Measurements from ENCODE around the gene BTBD10.
A peak's percentile ranks its signal among the peaks of the same experiment; 100 is the strongest.

BTBD10 gene

DNA sequence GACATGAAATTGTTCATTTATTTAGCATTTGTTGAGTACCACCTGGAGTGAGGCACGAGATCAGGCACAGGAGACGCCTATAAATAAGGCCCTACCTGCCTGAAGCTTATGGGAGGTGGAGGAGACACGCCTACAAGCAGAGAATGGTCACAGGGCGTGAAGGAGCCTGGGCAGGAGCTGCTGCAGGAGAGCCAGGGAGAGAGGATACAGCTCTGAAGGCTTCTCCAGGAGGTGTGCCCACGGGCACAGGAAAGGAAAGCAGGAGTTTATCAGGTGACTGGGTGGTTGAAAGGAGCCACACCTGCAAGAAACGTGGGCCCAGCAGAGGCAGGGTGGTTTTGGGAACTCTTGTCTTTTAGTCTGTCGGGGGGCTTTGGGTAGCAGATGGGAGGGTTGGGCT is 115.1 kb downstream of the BTBD10 start:
- no peak overlapping the region for H3K9ac ChIP-seq (ENCODE audit: low read depth, low read length)
- H3K4me3 ChIP-seq (ENCODE audit: low read length): no peak overlapping the region
- no peaks in the 10 kb centered on the region for H3K9me3 ChIP-seq (replicated peaks; ENCODE audit: low read length)
- H3K4me2 ChIP-seq (ENCODE audit: low read length): no peak overlapping the region
- no peaks in the 10 kb centered on the region for H3K27me3 ChIP-seq (ENCODE audit: control insufficient read depth, insufficient read depth, low read length)
- no peaks in the 10 kb centered on the region for H3K4me1 ChIP-seq (ENCODE audit: control insufficient read depth, insufficient read depth, low read length)
- peaks cover 5% of the 10 kb centered on the region for H3K36me3 ChIP-seq (ENCODE audit: insufficient read depth, low read length)

DNA sequence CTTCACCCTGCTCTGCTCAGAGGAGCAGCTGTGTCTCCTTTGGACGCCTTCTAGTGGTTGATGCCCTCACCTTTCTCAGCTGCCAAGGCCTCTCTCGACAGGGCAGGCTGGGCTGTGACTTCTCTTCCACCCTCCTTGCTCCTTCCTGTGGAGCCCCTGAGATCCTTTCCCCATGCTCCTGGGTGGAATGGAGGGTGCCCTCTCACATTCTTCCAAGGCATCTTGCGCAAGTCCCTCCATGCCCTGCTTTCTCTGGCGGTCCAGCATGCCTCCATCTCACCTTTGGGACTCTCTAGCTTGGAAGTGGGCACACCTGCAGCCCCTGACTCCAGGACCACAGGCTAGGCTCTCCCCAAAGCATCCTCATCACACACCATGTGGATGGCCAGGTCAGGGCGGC is 116.6 kb downstream of the BTBD10 start:
- Histone ChIP-seq H3K27me3 (ENCODE audit: control insufficient read depth, insufficient read depth, low read length) (no peaks in the 10 kb centered on the region), H3K4me3 (ENCODE audit: low read length) (no peak overlapping the region), H3K9me3 (replicated peaks; ENCODE audit: low read length) (no peaks in the 10 kb centered on the region), H3K4me1 (ENCODE audit: control insufficient read depth, insufficient read depth, low read length) (no peaks in the 10 kb centered on the region), H3K36me3 (ENCODE audit: insufficient read depth, low read length) (peaks cover 5% of the 10 kb centered on the region), H3K4me2 (ENCODE audit: low read length) (no peak overlapping the region), H3K9ac (ENCODE audit: low read depth, low read length) (no peak overlapping the region)

DNA sequence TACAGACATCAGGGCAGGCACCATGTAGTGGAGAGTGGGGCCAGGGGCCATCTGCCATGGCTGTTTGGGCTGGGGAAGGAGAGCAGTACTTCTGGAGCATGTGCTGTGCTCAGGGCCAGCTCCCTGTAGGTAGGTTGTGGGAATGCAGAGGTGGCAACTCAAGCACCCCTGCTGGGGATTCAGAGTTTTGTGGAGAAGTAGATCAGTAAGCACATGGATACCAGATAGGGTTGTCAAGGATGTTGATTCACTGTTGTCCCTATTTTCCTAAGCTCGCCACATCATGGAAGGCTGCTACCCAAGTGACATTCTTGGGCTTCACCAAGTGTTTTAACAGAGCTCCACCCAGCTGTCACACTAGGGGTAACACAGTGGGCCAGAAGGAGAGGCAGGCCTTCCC is 118.2 kb downstream of the BTBD10 start:
- H3K9me3 ChIP-seq (replicated peaks; ENCODE audit: low read length): no peaks in the 10 kb centered on the region
- no peak overlapping the region for H3K4me3 ChIP-seq (ENCODE audit: low read length)
- no peaks in the 10 kb centered on the region for H3K36me3 ChIP-seq (ENCODE audit: insufficient read depth, low read length)
- H3K4me1 ChIP-seq (ENCODE audit: control insufficient read depth, insufficient read depth, low read length): peaks cover 2% of the 10 kb centered on the region
- H3K9ac ChIP-seq (ENCODE audit: low read depth, low read length): no peak overlapping the region
- H3K27me3 ChIP-seq (ENCODE audit: control insufficient read depth, insufficient read depth, low read length): no peaks in the 10 kb centered on the region
- H3K4me2 ChIP-seq (ENCODE audit: low read length): no peak overlapping the region

DNA sequence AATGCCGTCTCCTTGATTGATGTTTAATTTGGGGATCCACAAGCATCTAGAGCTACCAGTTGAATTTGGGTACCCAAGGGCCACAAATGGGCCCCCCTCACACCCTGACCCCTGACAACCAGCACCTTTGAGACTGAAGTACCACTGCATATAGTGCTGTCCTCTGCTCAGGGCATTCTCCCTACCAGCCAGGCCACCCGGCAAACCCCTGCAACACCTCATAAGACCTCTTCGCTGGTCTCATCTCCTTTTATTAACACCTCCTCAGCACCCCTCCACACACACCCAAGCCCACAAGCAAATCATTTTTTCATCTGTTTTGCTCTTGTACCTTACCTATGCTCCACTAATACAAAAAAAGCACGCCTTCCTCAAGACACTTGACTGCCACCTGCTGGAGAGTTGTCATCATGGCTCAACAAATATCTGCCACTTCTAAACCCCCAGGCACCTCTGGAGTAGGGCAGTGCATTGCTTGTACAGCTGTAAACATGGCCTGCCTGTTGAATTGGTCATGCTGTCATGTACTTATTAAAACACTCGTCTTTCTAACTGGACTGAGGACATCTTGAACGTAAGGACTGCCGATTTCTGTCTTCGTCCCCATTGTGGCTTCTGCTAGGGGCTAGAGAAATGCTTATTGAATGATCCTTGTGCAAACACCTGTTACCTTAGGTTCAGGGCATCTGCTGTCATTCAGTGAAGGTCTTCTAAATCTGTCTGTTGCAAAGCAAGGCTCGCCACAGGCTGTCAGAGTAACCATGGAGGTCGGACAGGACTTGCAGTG is 118.9 kb downstream of the BTBD10 start:
- Histone ChIP-seq H3K27me3 (ENCODE audit: control insufficient read depth, insufficient read depth, low read length) (no peaks in the 10 kb centered on the region), H3K36me3 (ENCODE audit: insufficient read depth, low read length) (no peaks in the 10 kb centered on the region), H3K4me2 (ENCODE audit: low read length) (no peak overlapping the region), H3K4me3 (ENCODE audit: low read length) (no peak overlapping the region), H3K9ac (ENCODE audit: low read depth, low read length) (no peak overlapping the region), H3K9me3 (replicated peaks; ENCODE audit: low read length) (no peaks in the 10 kb centered on the region), H3K4me1 (ENCODE audit: control insufficient read depth, insufficient read depth, low read length) (peaks cover 9% of the 10 kb centered on the region)

DNA sequence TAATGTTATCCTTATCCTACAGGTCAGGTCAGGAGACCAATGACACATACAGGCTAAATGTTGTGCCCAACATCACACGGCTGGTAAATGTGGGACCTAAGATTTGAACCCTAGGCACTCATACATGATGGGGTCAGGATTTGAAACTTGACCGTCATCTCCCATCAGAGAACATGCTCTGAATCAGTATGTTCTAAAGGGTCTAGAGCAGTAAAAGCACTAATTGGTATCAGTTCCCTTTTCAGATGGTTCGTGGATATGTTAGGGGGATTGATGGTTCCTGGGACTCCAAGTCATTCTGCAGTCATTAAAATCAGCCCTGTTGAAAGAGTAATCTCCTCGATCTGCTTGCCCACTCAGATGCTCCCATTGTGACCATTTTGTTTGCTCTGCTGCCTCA is 120.0 kb downstream of the BTBD10 start:
- Histone ChIP-seq H3K9me3 (replicated peaks; ENCODE audit: low read length) (no peaks in the 10 kb centered on the region), H3K4me3 (ENCODE audit: low read length) (no peak overlapping the region), H3K9ac (ENCODE audit: low read depth, low read length) (no peak overlapping the region), H3K4me1 (ENCODE audit: control insufficient read depth, insufficient read depth, low read length) (peaks cover 20% of the 10 kb centered on the region), H3K36me3 (ENCODE audit: insufficient read depth, low read length) (no peaks in the 10 kb centered on the region), H3K27me3 (ENCODE audit: control insufficient read depth, insufficient read depth, low read length) (no peaks in the 10 kb centered on the region), H3K4me2 (ENCODE audit: low read length) (no peak overlapping the region)

DNA sequence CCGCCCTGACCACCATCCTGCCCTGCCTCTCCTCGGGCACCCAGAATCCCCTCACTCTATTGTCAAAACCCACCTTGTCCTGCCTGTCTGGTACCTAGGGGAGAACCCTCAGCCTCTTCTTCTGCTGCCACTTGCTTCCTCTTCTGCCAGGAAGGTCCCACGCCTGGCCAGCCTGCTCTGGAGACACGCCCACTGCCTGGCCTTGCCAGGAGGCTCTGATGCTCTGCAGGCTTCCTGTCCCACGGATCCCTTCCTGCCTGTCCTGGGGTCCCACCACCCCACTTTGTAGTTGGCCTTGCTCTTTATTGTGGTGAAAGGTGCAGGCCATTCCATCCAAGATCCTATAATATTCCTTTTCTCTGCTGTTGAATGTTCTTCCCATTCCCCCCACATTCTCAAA is 122.0 kb downstream of the BTBD10 start:
- H3K36me3 ChIP-seq (ENCODE audit: insufficient read depth, low read length): no peaks in the 10 kb centered on the region
- H3K4me3 ChIP-seq (ENCODE audit: low read length): no peak overlapping the region
- H3K9me3 ChIP-seq (replicated peaks; ENCODE audit: low read length): no peaks in the 10 kb centered on the region
- H3K9ac ChIP-seq (ENCODE audit: low read depth, low read length): no peak overlapping the region
- H3K4me1 ChIP-seq (ENCODE audit: control insufficient read depth, insufficient read depth, low read length): peaks cover 36% of the 10 kb centered on the region
- no peak overlapping the region for H3K4me2 ChIP-seq (ENCODE audit: low read length)
- H3K27me3 ChIP-seq (ENCODE audit: control insufficient read depth, insufficient read depth, low read length): no peaks in the 10 kb centered on the region

DNA sequence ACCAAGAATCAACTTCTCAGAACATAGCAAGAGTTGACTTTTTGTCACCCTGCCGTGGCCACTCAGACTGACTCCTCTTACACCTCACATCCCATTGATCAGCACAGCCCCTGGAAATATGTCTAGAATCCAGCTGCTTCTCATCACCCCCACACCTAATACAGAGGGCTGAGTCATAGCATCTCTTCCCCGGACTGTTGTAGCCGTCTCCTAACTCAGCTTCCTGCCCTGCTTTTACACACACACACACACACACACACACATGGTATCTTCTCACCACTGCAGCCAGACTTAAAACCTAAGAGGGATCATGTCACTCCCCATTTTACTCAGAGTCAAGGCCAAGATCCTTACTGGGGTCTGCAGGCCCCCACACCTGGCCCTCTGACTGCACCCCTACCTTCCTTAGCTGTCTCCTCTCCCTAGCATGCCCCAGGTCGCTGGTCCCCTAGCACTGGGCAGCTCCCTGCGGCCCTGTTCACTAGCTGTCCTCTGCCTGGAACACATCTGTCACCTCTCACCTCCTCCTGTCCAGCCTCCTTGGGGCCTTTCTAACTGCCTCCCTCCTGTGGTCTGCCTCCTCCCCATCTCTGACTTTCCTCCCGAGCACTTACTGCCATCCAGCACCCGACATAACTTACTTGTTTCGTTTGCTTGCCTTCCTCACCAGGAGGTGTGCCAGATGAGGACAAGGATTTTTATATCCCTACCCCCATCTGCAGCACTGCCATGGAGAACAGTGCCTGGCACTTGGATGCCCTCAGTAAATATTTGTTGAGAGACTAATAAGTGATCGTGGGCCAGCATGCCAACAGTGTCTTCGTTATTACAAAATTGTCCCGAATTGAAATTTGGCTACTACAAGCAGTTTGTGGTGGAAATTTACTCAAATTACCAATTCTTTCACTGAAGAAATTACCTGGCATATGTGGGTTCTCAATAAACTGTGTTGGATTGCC is 123.5 kb downstream of the BTBD10 start:
- Histone ChIP-seq H3K4me3 (ENCODE audit: low read length) (peak overlapping the region; percentile 63), H3K9ac (ENCODE audit: low read depth, low read length) (peak overlapping the region; percentile 42), H3K4me1 (ENCODE audit: control insufficient read depth, insufficient read depth, low read length) (peaks cover 52% of the 10 kb centered on the region), H3K4me2 (ENCODE audit: low read length) (peak overlapping the region; percentile 78), H3K27me3 (ENCODE audit: control insufficient read depth, insufficient read depth, low read length) (no peaks in the 10 kb centered on the region), H3K36me3 (ENCODE audit: insufficient read depth, low read length) (no peaks in the 10 kb centered on the region), H3K9me3 (replicated peaks; ENCODE audit: low read length) (no peaks in the 10 kb centered on the region)

DNA sequence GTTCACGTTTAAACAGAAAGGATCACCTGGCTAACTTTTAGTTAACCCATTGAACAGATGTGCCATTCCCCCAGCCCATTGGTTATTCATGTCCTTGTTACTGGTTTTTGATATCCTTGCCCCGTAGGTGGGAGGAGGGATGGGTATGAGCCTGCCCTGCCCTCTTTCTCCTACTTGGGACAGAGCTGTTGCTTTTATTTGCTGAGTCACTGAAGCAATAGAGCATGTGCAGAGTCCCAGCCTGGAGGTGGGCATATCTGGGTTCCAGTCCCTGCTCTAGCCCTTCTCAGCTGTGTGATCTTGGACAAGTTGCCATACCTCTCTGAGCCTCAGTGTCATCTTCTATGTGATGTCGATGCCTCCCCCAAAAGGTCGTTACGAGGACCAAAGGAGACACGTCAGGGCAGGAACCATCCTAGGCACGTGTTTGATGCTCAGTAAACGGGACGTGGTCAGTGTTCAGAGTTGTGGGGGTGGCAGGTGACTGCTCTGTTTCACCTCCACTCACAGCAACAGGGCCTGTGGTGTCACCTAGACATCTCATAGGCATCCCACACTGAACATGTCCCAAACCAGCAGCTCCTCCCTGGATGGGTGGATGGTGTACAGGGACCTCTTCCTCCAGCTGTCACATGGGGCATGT is 124.5 kb downstream of the BTBD10 start:
- Histone ChIP-seq H3K9me3 (replicated peaks; ENCODE audit: low read length) (no peaks in the 10 kb centered on the region), H3K4me3 (ENCODE audit: low read length) (peak overlapping the region; percentile 63), H3K4me2 (ENCODE audit: low read length) (peak overlapping the region; percentile 78), H3K36me3 (ENCODE audit: insufficient read depth, low read length) (no peaks in the 10 kb centered on the region), H3K9ac (ENCODE audit: low read depth, low read length) (peak overlapping the region; percentile 75), H3K27me3 (ENCODE audit: control insufficient read depth, insufficient read depth, low read length) (no peaks in the 10 kb centered on the region), H3K4me1 (ENCODE audit: control insufficient read depth, insufficient read depth, low read length) (peaks cover 61% of the 10 kb centered on the region)

DNA sequence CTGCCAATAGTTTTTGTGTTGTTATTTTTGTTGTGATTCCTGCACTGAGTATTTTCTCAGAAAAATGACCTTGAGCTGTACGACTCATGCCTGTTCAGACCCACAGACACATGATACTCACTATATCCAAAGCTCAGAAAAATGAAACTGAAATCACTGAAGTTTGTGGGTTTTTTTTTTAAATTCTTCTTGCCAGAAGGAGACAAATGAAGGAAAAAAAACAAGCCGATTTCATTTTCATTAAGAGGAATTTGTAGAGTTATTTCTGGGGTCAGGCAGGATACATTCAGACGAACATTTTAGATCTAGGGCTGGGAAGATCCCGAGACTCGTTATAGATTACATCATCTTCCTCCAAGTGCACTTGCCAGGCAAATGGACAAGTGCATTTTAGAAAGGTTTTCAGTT is 125.0 kb downstream of the BTBD10 start:
- H3K4me1 ChIP-seq (ENCODE audit: control insufficient read depth, insufficient read depth, low read length): peaks cover 66% of the 10 kb centered on the region

More for the DNA sequence above, 125.0 kb downstream of the BTBD10 start:
- Histone ChIP-seq H3K9ac (ENCODE audit: low read depth, low read length) (peak overlapping the region; percentile 75), H3K27me3 (ENCODE audit: control insufficient read depth, insufficient read depth, low read length) (no peaks in the 10 kb centered on the region), H3K9me3 (replicated peaks; ENCODE audit: low read length) (no peaks in the 10 kb centered on the region), H3K4me2 (ENCODE audit: low read length) (peak overlapping the region; percentile 78), H3K4me3 (ENCODE audit: low read length) (peak overlapping the region; percentile 63), H3K36me3 (ENCODE audit: insufficient read depth, low read length) (no peaks in the 10 kb centered on the region)
